ENCODE measurements around the gene MAPKAPK3.
A peak's percentile ranks its signal among the peaks of the same experiment; 100 is the strongest.

Gene MAPKAPK3

GRCh38 chr3:50609071-50609762, 7.7 kb upstream of the MAPKAPK3 start:
- no peak for DNase-seq (ENCODE audit: low spot score)

GRCh38 chr3:50609763-50610085, 7.2 kb upstream of the MAPKAPK3 start:
- no peak for DNase-seq (ENCODE audit: low spot score)

GRCh38 chr3:50610181-50610971, 6.6 kb upstream of the MAPKAPK3 start:
- DNase-seq (ENCODE audit: low spot score): no peak

- no peak for DNase-seq (ENCODE audit: low spot score)
These were observed 5.9 kb upstream of the MAPKAPK3 start for GRCh38 chr3:50610992-50611463.

DNA sequence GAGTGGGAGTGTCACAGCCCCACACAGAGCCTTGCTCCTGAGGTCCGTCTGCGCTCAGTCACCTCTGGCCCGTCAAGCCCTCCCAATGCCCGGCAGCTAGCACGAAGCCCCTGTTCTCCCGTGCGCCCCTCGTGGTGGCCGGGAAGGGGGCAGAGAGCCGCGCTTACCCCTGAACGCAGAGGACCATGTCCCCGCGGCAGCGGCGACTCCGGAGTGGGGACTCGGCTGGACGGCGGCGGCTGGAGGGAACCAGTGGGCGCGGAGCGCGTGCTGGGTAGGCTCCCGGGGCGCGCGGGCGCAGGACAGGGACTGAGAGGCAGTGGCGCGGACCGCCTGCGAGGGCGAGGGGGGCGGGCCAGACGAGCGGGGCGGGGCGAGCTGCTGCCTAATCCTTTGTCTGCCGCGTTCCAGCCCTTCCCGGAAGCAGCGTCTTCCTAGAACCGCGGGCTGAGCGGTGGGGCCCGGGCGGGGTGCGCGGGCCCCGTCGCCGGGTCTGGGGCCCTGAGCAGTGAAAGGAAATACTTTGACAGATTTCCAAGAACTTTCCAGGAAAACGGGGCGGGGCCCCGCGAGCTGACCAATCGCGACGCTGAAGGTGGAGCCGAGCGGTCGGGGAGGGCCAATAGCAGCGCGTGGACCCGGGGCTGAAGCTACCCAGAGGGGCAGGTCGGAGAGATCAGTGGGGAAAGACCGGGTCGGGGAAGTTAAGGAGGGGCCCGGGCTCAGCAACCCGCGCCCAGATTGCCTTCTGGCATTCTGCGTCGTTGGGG, 5.3 kb upstream of the MAPKAPK3 start, which contains the start of gene CISH:
TSS of gene CISH (minus strand) at position 311 of the 770 bp plus-strand sequence. CDS start at position 187, 124 bp downstream.
- peak; percentile 97 for DNase-seq (ENCODE audit: low spot score)

GRCh38 chr3:50612234-50612882, 4.6 kb upstream of the MAPKAPK3 start:
- DNase-seq (ENCODE audit: low spot score): no peak

GRCh38 chr3:50612970-50613846, 3.7 kb upstream of the MAPKAPK3 start:
- DNase-seq (ENCODE audit: low spot score): no peak

GRCh38 chr3:50615190-50615589, 1.8 kb upstream of the MAPKAPK3 start:
- DNase-seq (ENCODE audit: low spot score): no peak

- peak; percentile 87 for DNase-seq (ENCODE audit: low spot score)
These were observed 765 bp upstream of the MAPKAPK3 start for GRCh38 chr3:50616003-50616769.

DNA sequence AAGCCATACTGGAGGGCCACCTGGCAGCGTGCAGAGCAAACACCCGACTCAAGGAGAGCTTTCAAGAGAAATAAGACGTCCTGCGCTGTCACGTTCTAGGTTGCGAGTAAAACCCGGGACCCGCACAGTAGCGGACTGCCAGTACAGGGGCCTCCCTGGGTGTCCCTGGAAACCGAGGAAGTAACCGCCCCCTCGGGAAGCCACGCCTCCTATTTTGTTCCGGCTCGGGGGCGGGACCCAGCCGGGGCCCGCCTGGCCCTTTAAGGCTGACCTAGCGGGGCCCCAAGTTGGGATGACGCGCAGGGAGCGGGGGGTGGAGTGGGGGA, 218 bp upstream of the MAPKAPK3 start:
- no peak for DNase-seq (ENCODE audit: low spot score)

DNA sequence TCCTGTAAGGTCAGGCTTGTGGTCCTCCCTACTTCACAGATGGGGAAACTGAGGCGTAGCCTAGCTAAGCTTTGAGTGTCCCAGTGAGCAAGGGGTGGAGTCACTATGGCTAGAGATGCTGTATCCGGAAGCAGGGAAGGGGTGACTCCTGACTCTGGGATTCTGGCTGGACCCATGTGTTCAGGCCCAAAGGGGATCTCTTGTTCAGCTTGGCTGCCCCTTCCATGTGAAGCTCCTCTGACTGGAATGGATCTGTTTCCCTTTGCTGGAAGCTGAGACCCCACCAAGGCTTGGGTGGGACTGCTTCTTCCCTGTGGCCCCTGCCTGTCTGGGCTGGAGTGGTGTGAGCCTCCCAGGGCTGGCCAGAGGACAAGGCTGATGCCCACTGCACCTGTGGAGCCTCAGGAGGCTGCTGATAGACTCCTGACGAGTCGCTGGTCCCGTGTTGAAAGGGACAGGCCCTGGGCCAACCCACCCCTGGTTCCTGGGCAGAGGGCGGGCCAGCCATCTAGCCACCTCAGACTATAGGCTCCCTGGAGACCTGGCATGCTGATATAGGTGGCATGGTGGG, 1.0 kb downstream of the MAPKAPK3 start:
- no peak for DNase-seq (ENCODE audit: low spot score)

GRCh38 chr3:50620420-50620819, 3.5 kb downstream of the MAPKAPK3 start:
- no peak for DNase-seq (ENCODE audit: low spot score)

DNA sequence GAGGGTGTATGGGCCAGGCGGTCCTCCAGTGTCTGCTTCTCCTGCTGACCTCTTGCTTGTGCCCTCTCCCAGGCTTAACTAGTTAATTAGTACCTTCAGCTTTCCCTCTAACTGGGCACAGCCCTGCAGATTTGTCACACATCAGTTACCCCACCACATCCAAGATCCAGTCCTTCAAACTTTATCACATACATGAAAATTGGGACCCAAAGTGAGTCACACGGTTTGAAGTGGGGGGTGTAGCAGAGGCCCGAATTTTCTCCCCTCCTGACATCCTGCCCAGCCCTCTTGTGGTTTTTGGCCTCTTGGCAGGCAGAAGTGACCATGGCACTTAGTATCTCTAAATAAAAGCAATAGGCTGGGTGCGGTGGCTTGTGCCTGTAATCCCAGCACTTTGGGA, 3.9 kb downstream of the MAPKAPK3 start:
- DNase-seq (ENCODE audit: low spot score): no peak

DNA sequence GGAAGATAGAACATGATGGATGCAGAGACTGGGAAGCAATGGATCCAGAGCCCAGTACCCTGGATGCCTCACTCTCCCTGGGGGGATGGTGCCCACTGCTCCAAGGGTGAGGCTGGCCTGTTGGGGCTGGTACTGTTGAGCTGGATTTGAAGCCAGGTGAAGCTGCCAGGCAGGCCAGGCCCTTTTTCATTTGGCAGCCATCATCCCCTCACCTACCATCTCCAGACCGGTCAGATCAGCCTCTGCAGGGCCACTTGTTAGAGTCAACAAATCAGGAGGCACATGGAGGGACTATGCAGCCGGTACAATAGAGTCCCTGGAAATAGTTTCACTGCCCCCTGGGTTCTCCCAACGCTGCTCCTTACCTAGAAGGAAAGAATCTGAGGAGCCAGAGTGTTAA, 5.9 kb downstream of the MAPKAPK3 start:
- DNase-seq (ENCODE audit: low spot score): no peak

DNA sequence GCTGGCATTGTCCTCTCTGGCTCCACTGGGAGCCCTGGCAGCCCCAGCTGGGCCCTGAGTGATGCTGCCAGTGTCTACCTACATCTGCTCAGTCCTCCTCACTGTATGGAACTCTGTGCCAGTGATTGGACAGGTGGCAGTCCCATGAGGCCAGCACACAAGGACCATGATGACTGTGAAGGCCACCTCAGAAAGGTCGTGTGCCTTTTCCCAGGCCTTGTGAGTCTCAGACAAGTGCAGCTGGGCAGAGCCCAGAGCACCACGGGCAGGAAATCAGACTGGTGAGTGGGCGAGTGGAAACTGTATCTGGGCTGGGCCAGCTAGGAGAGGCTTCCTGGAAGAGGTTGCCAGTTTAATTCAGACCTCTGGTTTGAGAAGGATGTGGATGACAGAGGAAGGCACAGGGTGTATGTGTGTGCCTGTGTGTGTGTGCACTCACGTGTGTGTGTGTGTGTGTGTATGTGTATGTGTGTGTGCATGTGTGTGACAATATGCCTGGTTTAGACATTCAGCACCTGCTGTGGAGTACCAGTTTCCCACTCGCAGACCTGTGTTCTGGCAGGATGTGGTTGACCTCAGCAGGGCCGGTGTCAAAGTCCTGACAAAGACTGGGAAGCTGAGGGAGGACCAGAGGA, 7.0 kb downstream of the MAPKAPK3 start:
- DNase-seq (ENCODE audit: low spot score): no peak

GRCh38 chr3:50624634-50625033, 7.7 kb downstream of the MAPKAPK3 start:
- no peak for DNase-seq (ENCODE audit: low spot score)

- DNase-seq (ENCODE audit: low spot score): peak; percentile 71
These were observed 8.6 kb downstream of the MAPKAPK3 start for GRCh38 chr3:50625231-50626182.

GRCh38 chr3:50626401-50626800, 9.4 kb downstream of the MAPKAPK3 start:
- DNase-seq (ENCODE audit: low spot score): no peak

All from D341Med (cell line).